Measurements from ENCODE around the gene C4A.
"Not testable (repeated sequence)": the region's sequence is repeated elsewhere in the genome, so short reads cannot be mapped to it uniquely, and the experiment has no call there.

C4A gene
- long read RNA-seq, donor 1, result 0 reads
- long read RNA-seq, donor 2, result 0 reads
- long read RNA-seq, donor 3, result 0 reads
- long read RNA-seq, donor 4, result 0 reads
- long read RNA-seq, donor 5, full-length matches to known transcripts, result 1 of 1 reads
- long read RNA-seq, donor 5, partial matches to known transcripts, result 0 of 1 reads
- long read RNA-seq, donor 5, other reads (novel, unspliced or antisense), result 0 of 1 reads
- long read RNA-seq, donor 6, result 0 reads
- long read RNA-seq, donor 7, result 0 reads
- long read RNA-seq, donor 8, result 0 reads

DNA sequence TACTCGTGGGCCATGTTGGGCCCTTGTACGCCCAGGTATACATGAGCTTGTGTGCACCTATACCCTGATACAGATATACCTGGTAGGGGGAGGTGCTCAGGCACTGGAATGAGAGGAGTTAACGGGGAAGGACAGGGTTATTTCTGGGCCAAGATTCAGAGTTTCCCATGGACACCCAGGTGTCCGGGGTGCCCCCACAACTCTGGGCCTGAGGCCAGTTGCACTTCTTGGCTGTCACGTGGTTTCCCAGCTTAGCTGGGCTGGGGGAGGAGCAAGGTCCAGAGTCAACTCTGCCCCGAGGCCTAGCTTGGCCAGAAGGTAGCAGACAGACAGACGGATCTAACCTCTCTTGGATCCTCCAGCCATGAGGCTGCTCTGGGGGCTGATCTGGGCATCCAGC lies at the start of gene C4A:
TSS of gene C4A (plus strand) at position 314 of the 400 bp plus-strand sequence. CDS start at position 365, 51 bp downstream.
- DNase-seq, result not testable (repeated sequence)

DNA sequence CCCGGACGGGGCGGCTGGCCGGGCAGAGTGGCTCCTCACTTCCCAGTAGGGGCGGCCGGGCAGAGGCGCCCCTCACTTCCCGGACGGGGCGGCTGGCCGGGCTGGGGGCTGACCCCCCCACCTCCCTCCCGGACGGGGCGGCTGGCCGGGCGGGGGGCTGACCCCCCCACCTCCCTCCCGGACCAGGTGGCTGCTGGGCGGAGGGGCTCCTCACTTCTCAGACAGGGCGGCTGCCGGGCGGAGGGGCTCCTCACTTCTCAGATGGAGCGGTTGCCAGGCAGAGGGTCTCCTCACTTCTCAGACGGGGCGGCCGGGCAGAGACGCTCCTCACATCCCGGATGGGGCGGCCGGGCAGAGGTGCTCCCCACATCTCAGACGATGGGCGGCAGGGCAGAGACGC lies 49.7 kb upstream of the C4A start:
- DNase-seq, result not testable (repeated sequence)

DNA sequence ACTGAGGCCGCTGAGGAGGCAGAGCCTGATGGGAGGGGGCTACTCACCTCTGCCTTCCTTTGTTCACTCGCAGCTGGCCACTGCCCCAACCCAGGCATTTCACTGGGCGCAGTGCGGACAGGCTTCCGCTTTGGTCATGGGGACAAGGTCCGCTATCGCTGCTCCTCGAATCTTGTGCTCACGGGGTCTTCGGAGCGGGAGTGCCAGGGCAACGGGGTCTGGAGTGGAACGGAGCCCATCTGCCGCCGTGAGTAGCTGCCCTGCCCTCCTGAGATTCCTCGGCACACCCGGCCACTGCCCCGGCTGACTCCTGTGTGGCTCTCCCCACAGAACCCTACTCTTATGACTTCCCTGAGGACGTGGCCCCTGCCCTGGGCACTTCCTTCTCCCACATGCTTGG lies 48.3 kb upstream of the C4A start:
- DNase-seq, result no peak

DNA sequence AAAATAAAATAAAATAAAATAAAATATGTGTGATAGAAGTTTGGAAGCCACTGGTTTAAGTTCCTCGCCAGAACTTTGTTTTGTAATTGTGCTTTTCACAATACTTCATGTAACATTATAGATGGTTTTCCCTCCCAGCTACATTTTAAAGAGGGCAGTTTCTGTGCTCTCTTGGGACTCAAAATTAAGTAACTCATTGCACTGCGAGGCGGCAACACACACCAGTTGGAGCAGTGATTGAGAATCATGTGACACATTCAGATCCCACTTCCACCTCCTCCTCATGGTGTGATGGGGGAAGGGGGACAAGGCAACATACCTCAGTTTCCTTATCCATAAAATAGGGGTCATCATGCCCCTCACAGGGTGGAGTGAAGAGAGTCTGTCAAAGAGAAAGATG lies 46.8 kb upstream of the C4A start:
- DNase-seq, result no peak

DNA sequence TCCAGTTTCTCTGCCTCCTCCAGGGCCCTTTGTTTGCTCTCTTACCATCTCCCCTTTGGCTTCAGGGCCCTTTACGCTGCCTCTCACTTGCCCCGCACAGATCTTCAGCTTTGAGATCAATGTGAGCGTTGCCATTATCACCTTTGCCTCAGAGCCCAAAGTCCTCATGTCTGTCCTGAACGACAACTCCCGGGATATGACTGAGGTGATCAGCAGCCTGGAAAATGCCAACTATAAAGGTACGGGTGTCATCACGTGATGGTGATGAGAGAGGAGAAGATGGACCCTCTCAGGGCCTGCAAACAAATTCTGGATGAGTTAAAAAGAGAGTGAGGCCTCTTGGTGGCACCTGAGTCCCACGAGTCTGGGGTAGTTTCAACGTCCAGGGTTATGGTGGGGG lies 46.0 kb upstream of the C4A start:
- no peak for DNase-seq

DNA sequence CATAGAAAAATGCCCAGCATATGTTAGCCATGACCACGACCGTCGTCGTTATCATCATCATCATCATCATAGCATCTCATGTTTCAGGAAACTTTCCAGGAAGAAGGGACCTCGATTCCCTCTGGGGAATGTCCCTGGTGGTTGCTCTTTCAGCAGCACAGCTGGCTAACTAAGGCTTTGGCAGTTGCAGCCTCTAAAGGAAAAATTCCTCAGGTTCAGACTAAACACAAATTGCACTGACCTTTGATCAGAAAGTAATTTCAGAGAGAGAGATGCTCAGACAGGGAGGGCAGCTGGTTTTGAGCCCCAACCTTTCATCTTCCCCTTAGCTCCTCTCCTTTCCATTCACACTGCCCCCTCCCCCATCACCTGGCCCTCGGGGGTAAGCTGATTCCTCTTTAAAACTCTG lies 41.6 kb upstream of the C4A start:
- DNase-seq, result no peak

DNA sequence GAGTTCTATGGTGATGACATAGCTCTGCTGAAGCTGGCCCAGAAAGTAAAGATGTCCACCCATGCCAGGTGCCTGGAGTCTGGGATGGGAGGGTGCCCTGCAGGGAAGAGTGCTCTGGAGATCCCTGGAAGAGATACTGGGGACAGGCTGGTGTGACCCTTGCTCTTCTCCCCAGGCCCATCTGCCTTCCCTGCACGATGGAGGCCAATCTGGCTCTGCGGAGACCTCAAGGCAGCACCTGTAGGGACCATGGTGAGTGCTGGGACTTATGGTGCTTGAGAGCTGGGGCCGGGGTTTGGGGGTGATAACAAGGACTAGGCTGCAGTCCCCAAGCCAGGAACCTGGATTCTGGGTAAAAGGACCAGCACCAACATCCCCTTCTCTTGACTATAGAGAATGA lies 38.1 kb upstream of the C4A start:
- DNase-seq, result no peak

DNA sequence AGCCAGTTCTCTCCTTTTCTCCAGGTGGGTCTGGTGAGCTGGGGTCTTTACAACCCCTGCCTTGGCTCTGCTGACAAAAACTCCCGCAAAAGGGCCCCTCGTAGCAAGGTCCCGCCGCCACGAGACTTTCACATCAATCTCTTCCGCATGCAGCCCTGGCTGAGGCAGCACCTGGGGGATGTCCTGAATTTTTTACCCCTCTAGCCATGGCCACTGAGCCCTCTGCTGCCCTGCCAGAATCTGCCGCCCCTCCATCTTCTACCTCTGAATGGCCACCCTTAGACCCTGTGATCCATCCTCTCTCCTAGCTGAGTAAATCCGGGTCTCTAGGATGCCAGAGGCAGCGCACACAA lies 36.7 kb upstream of the C4A start:
- DNase-seq, result no peak

DNA sequence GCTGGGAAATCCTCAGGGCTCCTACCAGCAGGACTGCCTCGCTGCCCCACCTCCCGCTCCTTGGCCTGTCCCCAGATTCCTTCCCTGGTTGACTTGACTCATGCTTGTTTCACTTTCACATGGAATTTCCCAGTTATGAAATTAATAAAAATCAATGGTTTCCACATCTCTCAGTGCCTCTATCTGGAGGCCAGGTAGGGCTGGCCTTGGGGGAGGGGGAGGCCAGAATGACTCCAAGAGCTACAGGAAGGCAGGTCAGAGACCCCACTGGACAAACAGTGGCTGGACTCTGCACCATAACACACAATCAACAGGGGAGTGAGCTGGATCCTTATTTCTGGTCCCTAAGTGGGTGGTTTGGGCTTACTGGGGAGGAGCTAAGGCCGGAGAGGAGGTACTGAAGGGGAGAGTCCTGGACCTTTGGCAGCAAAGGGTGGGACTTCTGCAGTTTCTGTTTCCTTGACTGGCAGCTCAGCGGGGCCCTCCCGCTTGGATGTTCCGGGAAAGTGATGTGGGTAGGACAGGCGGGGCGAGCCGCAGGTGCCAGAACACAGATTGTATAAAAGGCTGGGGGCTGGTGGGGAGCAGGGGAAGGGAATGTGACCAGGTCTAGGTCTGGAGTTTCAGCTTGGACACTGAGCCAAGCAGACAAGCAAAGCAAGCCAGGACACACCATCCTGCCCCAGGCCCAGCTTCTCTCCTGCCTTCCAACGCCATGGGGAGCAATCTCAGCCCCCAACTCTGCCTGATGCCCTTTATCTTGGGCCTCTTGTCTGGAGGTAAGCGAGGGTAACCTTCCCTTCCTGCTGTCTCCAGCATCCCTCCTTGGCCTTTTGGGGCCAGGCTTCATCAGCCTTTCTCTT lies 36.1 kb upstream of the C4A start, which contains the start of gene CFB:
TSS of gene CFB (plus strand) at position 589 of the 863 bp plus-strand sequence. CDS start at position 716, 127 bp downstream.
- DNase-seq, result no peak

DNA sequence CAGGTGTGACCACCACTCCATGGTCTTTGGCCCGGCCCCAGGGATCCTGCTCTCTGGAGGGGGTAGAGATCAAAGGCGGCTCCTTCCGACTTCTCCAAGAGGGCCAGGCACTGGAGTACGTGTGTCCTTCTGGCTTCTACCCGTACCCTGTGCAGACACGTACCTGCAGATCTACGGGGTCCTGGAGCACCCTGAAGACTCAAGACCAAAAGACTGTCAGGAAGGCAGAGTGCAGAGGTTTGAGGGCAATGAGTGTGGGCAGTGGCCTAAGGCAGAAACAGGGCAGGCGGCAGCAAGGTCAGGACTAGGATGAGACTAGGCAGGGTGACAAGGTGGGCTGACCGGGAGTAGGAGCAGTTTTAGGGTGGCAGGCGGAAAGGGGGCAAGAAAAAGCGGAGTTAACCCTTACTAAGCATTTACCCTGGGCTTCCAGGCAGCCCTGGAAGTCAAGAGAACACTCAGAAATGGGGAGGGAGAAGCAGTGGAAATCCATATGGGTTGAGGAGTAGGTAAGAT lies 35.4 kb upstream of the C4A start:
- no peak for DNase-seq

DNA sequence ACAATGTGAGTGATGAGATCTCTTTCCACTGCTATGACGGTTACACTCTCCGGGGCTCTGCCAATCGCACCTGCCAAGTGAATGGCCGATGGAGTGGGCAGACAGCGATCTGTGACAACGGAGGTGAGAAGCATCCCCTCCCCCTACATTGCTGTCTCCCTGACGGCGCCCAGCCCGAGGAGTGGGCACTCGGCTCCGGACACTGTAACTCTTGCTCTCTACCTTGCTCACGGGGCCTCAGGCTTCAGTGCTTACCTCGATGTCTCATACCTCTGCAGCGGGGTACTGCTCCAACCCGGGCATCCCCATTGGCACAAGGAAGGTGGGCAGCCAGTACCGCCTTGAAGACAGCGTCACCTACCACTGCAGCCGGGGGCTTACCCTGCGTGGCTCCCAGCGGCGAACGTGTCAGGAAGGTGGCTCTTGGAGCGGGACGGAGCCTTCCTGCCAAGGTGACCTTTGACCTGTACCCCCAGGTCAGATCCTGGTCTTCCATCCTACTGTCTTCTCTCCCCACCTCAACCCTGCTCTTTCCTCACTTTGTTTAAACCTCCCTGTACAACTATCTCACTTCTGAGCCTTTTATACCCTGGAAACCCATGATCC lies 34.7 kb upstream of the C4A start:
- DNase-seq, result no peak

DNA sequence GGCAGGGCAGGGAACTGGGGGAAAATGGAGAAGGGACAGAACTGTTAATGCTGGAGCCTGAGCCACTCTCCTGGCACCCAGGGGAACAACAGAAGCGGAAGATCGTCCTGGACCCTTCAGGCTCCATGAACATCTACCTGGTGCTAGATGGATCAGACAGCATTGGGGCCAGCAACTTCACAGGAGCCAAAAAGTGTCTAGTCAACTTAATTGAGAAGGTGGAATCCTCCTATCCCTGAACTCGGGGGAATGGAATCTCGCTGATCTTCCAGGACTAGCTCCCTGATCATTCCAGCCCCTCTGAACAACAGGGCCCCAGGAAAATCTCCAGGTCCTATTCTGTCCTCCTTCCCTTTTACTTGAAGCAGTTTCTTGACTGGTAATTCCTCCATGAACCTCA lies 34.0 kb upstream of the C4A start:
- no peak for DNase-seq

DNA sequence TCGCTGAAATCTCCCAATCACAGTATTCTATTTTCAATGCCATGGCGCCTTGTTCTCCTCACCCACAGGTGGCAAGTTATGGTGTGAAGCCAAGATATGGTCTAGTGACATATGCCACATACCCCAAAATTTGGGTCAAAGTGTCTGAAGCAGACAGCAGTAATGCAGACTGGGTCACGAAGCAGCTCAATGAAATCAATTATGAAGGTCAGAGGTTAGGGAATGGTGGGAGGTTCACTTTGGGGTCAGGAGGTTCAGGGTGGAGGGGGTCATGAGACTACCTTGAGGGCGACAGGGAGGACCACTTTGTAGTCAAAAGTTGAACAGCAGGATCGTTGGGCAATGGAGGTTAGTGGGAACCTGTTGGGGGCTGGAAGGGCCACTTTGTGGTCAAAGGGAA lies 33.6 kb upstream of the C4A start:
- DNase-seq, result no peak

DNA sequence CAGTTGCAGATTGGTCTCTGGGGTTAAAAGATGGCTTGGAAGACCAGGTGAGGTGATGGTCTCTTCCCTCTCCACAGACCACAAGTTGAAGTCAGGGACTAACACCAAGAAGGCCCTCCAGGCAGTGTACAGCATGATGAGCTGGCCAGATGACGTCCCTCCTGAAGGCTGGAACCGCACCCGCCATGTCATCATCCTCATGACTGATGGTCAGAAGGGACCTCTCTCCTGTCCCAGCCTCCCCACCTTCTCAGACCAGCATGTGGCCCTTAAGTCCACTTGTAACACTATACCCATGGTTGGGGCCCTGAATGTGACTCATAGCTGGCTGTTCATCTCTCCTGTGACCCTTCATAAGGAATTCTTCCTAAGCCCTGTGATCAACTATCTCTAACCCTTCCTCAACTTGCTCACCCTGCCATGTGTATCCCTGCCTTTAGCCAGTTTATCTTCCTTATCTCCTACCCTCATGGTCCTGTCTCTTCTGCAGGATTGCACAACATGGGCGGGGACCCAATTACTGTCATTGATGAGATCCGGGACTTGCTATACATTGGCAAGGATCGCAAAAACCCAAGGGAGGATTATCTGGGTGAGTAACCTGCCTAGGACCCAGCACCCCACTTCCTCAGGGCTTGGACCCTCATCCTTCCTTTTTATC lies 33.0 kb upstream of the C4A start:
- DNase-seq, result no peak

DNA sequence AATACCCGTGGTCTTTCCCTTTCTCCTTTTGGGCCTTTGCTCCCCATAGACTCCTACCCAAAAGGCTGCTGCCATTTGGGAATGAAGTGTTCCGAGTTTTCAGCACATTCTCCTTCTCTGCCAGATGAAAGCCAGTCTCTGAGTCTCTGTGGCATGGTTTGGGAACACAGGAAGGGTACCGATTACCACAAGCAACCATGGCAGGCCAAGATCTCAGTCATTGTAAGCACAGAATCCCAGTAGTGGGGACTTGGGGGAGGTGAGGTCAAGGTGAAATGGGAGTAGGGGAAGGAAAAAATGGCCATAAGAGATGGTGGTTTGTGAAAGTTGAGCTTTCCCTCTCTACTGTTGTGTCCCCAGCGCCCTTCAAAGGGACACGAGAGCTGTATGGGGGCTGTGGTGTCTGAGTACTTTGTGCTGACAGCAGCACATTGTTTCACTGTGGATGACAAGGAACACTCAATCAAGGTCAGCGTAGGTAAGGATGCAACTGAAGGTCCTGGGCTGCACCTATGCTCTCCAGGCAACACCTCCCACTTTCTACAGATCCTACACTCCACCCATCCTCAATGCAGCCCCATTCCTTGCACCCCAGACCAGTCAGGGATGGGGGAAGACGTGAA lies 31.8 kb upstream of the C4A start:
- no peak for DNase-seq

DNA sequence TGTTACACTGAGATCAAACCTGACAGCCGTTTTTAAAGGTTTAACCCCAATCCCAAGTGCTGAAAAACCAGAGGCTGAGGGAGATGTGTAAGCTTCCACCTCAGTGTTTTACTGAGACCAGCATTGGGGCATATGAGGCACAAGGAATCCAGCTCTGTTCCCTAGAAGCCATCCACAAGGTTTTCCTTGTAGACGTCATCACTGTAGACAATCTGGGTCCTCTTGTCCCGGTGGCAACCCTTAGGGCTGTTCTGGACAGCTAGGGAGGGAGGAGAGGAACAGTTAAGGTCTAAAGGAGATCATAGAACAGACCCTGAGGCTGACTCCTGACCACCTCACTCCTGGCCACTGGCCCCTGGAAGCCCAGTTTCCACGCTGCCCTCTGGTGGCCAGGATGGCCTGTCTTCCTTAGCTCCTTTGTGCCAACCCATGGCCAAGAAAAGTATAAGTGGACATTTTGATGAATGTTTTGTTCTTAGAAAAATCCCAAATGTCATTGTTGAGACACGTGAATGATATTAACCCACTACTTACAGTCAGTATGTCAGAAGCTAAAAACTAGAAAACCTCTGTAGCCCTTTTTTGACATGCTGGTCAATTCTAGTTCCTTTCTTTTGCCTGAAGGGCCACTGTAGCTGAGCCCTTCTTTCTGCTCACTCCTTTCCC lies 29.6 kb upstream of the C4A start:
- peak; percentile 33 for DNase-seq

DNA sequence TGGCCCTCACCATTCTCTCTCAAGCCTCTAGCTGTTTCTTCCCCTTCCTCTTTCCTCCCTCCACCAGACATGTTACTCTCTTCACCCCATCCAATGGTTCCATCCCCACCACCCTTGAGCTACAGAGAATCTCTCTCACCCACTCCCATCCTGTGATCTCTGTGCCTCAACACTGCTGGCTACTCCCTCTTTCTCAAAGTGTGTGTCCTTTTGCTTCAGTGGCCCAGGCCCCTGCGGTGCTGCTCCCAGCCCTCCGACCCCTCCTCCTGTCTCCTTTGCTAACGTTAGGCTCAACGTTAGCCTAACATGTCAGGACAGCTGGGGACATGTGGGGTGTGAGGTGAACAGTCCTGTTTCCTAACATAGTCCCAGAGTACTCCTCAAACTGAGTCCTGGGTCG lies 29.0 kb upstream of the C4A start:
- DNase-seq, result no peak

DNA sequence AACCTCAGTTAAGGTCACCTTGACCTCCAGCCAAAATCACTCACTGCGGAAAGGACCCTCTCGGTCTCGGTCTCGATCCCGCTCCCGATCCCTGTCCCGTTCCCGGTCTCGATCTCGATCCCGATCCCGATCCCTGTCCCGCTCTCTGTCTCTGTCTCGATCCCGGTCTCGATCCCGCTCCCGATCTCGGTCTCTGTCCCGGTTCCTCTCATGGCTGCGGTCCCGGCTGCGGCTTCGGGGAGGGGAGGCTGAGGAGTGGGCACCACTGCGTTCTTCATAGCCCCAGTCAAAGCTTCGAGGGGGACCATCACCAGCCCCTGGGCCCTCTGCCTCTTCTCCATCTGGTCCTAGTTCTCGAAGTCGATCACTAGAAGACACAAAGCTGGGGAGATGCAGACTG lies 27.3 kb upstream of the C4A start:
- DNase-seq, result no peak

DNA sequence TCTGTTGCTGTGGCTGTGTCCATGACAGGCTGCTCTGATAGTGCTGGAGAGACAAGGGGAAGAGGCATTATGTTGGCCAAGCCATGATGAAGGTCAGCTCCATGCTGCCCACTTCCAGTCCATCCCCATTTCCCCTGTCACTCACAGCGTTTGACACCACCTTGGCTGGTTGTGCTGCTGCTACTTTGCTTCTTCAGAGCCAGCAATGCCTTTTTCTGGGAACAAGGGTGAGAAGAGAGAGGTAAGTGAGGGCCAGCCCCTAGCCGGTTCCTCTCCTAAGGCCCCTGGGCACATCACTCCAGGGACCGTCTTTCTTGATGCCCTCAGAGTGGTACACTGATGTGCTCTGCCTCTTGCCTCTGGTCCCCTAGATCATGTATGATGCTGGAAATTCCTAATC lies 25.1 kb upstream of the C4A start:
- no peak for DNase-seq

DNA sequence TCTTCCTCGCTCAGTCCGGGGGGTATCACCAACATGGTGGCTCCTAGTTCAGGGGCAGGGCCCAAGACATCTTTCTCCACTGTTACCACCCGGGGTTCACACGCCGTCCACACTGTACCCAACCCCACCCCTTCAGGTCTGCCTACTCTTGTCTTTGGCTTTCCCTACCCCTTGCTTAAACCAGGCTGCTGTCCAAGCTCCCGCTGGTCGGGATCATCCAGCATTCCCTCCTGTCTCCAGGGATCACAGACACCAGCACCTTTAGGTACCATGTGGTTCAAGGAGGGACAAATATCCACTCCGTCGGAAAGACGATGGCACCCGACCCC lies 23.5 kb upstream of the C4A start:
- DNase-seq, result no peak

Data from right kidney (tissue), 9 donors.